GM21529 (cell line): ENCODE data around the gene CRAT.

Source experiments
- ATAC-seq: cut with Tn5 transposase; IDR thresholded peaks from one replicate; pipeline ENCODE4 v1.9.1; 2021; ENCODE audit not compliant: unreplicated experiment

CRAT gene

DNA sequence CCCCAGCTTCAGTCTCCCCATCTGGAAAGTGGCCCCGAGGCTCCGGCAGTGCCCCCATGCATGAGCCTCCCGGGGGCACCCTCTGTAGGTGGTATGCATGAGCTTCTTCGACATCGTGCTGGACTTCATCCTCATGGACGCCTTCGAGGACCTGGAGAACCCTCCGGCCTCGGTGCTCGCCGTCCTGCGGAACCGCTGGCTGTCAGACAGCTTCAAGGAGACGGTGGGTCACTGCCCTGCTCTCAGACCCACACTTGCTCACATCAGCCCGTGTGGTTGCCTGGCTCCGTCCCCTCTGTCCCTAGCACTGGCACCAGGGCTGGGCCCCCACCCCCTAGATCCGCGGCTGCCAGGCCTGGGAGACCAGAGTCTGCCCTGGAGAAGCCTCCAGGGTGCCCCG is 42.5 kb downstream of the CRAT start:
- ATAC-seq, result no peak

DNA sequence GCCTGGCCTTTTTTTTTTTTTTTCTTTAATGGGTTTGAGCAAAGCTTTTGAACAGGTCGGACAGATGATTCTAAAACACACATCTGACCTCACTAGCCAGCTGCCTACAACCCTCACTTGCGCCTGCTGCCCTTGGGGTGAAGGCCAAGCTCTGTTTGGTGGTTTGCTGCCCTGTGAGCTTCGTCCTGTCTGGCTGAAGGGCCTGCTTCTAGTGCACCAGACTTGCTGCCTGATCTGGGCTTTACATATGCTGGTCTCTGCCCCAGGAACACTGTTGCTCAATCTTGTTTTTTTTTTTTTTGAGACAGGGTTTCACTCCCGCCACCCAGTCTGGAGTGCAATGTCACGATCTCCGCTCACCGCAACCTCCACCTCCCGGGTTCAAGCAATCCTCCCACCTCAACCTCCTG is 46.1 kb downstream of the CRAT start:
- ATAC-seq, result no peak

DNA sequence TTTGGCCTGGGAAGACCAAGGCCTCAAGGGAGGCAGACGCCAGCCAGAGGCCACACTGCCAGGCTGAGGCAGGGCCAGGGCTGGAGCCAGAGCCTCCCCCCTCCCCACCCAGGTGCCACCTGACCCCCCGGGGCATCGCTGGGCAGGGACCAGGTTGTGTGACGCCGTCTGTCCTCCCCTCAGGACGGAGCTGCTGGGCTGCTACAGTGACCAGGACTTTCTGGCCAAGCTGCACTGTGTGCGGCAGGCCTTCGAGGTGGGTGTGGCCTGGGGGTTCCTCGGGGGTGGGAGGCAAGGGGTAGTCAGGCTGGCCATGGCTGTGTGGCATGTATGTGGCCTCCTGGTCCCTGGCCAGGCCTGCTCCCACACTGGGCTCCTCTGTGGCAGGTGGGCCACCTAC is 47.5 kb downstream of the CRAT start:
- no peak for ATAC-seq

DNA sequence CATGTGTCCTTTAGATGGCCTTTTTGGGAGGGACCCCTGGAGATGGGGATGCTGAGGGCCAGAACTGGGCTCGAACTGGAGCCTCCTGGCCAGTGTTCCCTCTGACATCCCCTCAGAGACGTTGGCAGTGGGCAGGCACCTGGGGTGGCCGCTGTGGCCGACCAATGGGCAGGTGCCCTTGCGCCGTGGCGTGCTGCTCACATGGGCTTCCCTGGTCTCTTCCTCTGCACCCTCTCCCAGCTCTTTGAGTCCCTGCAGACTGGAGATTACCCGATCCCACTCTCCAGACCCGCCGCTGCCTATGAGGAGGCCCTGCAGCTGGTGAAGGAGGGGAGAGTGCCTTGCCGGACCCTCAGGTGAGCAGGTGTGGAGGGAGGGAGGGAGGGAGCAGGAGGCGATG is 49.6 kb downstream of the CRAT start:
- ATAC-seq, result no peak

DNA sequence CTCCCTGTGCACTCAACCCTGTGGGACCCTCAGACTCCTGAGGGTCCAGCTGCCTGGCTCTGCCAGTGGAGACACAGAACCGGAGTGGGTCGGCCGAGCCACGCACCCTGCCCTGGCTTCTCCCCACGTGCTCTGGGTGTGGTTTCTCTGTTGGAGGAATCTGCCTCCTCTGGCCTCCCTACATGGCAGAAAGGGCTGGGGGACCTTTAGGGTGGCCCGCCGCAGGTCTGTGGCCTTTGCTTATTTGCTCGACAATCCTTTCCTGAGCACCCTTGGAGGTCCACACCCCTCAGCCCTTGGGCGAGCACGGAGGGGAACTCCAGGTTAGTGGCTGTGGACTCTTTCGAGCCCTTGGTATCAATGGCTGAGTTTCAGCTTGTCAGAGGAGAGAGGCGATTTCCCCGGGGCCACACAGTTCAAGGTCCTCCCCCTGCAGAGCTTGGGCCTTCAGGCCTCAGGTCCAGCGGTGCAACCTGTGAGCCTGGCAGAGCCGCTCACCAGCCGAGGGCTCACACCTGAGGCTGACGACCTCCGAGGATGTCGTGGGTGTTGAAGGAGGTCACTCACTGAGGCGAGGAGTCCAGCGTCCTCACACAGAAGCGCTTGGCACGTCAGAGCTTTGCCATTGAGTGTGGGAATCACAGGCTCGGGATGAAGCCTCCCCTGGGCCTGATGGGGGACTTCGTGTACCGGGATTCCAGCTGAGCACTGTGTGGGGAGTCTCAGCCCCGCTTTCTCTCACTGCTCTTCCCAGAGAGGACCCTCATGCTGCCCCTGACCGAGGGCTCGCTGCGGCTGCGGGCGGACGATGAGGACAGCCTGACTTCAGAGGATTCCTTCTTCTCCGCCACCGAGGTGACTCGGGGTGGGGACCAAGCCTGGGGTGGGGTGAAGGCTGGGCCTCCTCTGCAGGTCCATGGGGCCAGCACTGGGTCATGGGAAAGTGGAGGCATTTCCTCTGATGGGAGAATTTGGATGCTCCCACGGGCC is 50.5 kb downstream of the CRAT start:
- no peak for ATAC-seq

DNA sequence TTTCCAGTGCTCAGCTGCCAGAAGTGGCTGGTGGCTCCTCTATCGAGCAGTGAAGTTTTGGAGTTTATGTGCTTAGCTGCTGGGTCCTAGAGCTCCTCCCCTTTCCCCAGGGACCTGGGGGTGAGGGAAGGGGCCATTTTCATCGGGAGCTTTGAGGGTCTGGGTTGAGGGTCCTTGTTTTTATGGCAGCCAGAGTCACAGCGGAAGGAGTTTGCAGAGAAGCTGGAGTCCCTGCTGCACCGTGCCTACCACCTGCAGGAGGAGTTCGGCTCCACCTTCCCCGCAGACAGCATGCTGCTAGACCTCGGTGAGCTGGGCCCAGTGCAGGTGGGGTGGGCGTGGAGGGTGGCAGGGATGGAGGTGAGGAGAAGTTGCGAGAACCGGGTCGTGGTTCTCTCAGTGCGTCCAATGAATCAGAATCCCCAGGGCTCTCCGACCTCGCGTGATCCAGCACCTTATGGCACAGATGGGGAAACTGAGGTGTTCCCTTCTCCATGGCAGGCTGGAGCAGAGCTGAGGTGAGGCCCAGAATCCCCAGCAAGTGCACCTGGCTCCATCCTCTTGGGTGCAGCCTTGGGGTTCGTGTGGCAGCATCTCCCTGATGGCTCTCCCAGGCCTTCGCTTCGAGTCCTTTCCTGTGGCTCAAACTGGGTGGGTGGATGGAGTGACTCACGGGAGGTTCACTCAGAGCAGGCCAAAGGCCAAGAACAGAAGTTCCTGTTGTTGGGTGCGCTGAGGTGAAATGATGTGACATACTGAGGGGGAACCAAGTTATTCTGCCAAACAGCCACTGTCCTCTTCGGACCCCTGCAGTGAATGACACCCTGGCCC is 51.4 kb downstream of the CRAT start:
- no peak for ATAC-seq

DNA sequence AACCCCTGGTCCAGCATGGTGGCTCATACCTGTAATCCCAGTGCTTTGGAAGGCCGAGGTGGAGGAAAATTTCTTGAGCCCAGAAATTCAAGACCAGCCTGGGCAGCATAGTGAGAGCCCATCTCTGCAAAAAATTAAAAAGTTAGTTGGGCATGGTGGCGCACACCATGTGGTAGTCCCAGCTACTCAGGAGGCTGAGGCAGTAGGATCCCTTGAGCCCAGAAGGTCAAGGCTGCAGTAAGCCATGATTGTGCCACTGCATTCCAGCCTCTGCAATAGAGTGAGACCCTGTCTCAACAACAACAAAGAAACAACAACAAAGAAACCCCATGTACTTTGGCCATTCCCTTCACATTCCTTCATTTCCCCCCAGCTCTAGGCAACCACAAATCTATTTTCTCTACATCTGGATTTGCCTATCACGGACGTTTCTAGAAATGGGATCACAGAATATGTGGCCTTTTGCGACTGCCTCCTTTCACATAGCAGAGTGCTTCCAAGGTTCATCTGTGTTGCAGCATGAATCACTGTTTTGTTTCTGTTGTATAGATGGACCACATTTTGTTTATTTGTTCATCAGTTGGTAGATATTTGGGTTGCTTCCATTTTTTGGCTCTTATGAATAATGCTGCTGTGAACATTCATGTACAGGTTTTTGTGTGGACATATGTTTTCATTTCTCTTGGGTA is 56.3 kb downstream of the CRAT start:
- ATAC-seq, result no peak

DNA sequence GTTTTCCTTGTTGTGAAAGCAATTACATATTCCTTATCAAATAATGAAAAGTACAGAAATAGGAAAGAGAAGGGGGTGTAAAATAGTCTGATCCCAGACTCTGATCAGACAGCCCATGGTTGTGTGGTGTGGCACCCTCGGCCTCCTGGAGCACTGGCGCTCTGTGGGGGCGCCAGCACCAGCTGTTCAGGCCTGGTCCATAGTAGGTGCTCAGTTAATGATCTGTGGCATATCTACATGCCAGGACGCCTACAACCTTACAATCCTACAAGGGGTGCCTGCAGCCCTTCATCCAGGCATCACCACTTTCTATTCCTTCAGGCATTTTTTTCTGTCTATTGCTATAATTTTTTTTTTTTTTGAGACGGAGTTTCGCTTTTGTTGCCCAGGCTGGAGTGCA is 57.6 kb downstream of the CRAT start:
- ATAC-seq, result no peak

DNA sequence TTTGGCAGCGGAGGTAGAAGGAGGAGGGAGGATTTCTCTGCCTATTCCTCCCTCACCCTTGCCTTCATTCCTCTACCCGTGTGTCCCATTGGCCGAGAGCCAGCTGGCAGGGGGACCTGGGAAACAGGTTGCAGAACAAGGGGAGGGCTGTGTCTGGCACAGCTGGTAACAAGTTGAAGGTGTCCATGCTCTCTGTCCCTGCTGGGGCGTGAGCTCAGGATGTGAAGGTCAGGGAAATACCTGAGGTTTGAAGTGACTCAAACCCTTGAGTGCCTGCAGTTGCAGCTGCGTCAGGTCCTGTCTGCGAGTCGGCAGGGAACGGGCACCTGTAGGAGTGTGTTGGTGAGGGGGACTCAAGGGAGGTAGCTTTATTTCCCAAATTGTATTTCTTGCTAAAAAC is 58.0 kb downstream of the CRAT start:
- ATAC-seq, result no peak
